CD4-positive, alpha-beta memory T cell (primary cell): ENCODE data around the gene GNG13. TPM values are rescaled to one million over a fixed set of nuclear protein-coding genes. Genes with fewer than 3 reads are reported as not detected.
"Not testable (repeated sequence)": the region's sequence is repeated elsewhere in the genome, so short reads cannot be mapped to it uniquely, and the experiment has no call there.

Source experiments
- CTCF ChIA-PET: fragments of 350-600 bp; sonication (Branson Sonifier 250); formaldehyde crosslinking; loops from one replicate; lab custom pipeline; 2021; ENCODE audit warnings: inconsistent platforms; ENCODE audit not compliant: partially characterized antibody; lab: Charles Lee
- POLR2A ChIA-PET: fragments of 350-600 bp; sonication (Branson Sonifier 250); formaldehyde crosslinking; loops from one replicate; lab custom pipeline; 2021; ENCODE audit not compliant: partially characterized antibody; lab: Charles Lee
- DNase-seq, 5 donors: peaks; one replicate each; pipeline versions ENCODE4 v3.0.0 to v3.0.0-alpha.2; 2020 to 2022; ENCODE audit warnings: mixed read lengths in 1 of 5
- H3K27ac ChIP-seq: one replicate; pipeline ENCODE4 v1.7.0; 2013; ENCODE audit warnings: low read depth, low read length
- H3K27me3 ChIP-seq: 2 replicates; pipeline ENCODE4 v1.7.0; 2013; ENCODE audit warnings: mild to moderate bottlenecking, low read length, moderate library complexity; ENCODE audit not compliant: insufficient read depth
- H3K36me3 ChIP-seq: 2 replicates; pipeline ENCODE4 v1.7.0; 2013; ENCODE audit warnings: mild to moderate bottlenecking, low read length, moderate library complexity; ENCODE audit not compliant: insufficient read depth
- H3K4me1 ChIP-seq: 2 replicates; pipeline ENCODE4 v1.7.0; 2013; ENCODE audit warnings: mild to moderate bottlenecking, low read length, moderate library complexity; ENCODE audit not compliant: insufficient read depth
- H3K4me3 ChIP-seq, 2 donors: one replicate each; pipeline ENCODE4 v1.7.0; 2013; ENCODE audit warnings: low read length in 2 of 2, mild to moderate bottlenecking in 1 of 2
- H3K9me3 ChIP-seq, 2 donors: one replicate each; pipeline ENCODE4 v1.7.0; 2013; ENCODE audit warnings: low read length in 2 of 2, control low read depth in 1 of 2; ENCODE audit not compliant: control insufficient read depth in 1 of 2
- H3K27ac Mint-ChIP-seq, 7 donors: one replicate each; pipeline ENCODE4 v1.8.0; 2020 to 2021; ENCODE audit warnings: mixed read lengths in 7 of 7, mild to moderate bottlenecking in 6 of 7, inconsistent platforms in 3 of 7, moderate library complexity in 3 of 7
- H3K27me3 Mint-ChIP-seq, 2 donors: one replicate each; pipeline ENCODE4 v1.8.0; 2020 to 2021; ENCODE audit warnings: mixed read lengths in 2 of 2
- H3K36me3 Mint-ChIP-seq, 2 donors: one replicate each; pipeline ENCODE4 v1.8.0; 2020 to 2021; ENCODE audit warnings: mixed read lengths in 2 of 2, inconsistent platforms in 1 of 2, mild to moderate bottlenecking in 1 of 2
- H3K4me1 Mint-ChIP-seq, 4 donors: one replicate each; pipeline ENCODE4 v1.8.0; 2020 to 2021; ENCODE audit warnings: mixed read lengths in 4 of 4, mild to moderate bottlenecking in 1 of 4
- H3K4me3 Mint-ChIP-seq, 8 donors: one replicate each; pipeline ENCODE4 v1.8.0; 2020 to 2021; ENCODE audit warnings: mixed read lengths in 8 of 8, mild to moderate bottlenecking in 7 of 8, moderate library complexity in 6 of 8, inconsistent platforms in 3 of 8
- H3K9me3 Mint-ChIP-seq, 8 donors: one replicate each; pipeline ENCODE4 v1.8.0; 2020 to 2021; ENCODE audit warnings: mixed read lengths in 8 of 8, mild to moderate bottlenecking in 5 of 8, inconsistent platforms in 3 of 8, moderate library complexity in 1 of 8
- intact Hi-C: fragments of 100-400 bp; cut with micrococcal nuclease; formaldehyde crosslinking; loops from one replicate; pipeline ENCODE4 v1.15.1; 2023
- polyA plus RNA-seq, 2 donors: library from polyadenylated mRNA; unstranded; fragments of 300-500 nt; fragmentation: Illumina TruSeq; gene quantifications; one replicate each; pipeline ENCODE4 v1.2.3, GENCODE V29; 2021
- total RNA-seq, 2 experiments: library from RNA; stranded (reverse); gene quantifications; one replicate each; pipeline ENCODE4 v1.2.3, GENCODE V29; 2021

The GNG13 gene
- total and polyA plus RNA-seq, 4 experiments from 2014 or later, result not detected

- Histone ChIP-seq H3K9me3 (peaks cover 0 to 8% of the 10 kb centered on the region in 2 donors), H3K36me3 (no peaks in the 10 kb centered on the region), H3K27ac (no peak overlapping the region), H3K4me1 (no peaks in the 10 kb centered on the region), H3K27me3 (no peaks in the 10 kb centered on the region), H3K4me3 (no peak overlapping the region)
- CTCF ChIA-PET, result no interaction called here
- peak overlapping the region in 1 of 7 donors; percentile 75 for H3K27ac Mint-ChIP-seq
- peaks cover 0 to 32% (median 16%) of the 10 kb centered on the region in 8 donors for H3K9me3 Mint-ChIP-seq
- no peaks in the 10 kb centered on the region for H3K4me1 Mint-ChIP-seq
- no peaks in the 10 kb centered on the region for H3K36me3 Mint-ChIP-seq
- no peak overlapping the region for H3K4me3 Mint-ChIP-seq
- no peak for DNase-seq
- intact Hi-C loops, result no loop called here
- POLR2A ChIA-PET, result no interaction called here
- no peaks in the 10 kb centered on the region for H3K27me3 Mint-ChIP-seq
Measured at GRCh38 chr16:838741-839140, 38.2 kb upstream of the GNG13 start.

- CTCF ChIA-PET, DNase-seq, intact Hi-C loops, H3K4me3 ChIP-seq, H3K27me3 ChIP-seq, H3K4me1 ChIP-seq, H3K36me3 ChIP-seq, H3K27ac ChIP-seq, H3K9me3 ChIP-seq, H3K36me3 Mint-ChIP-seq, H3K27me3 Mint-ChIP-seq, H3K27ac Mint-ChIP-seq, POLR2A ChIA-PET, H3K4me1 Mint-ChIP-seq, H3K4me3 Mint-ChIP-seq: not testable (repeated sequence)
- peaks cover 0 to 33% (median 16%) of the 10 kb centered on the region in 8 donors for H3K9me3 Mint-ChIP-seq
Measured at GRCh38 chr16:836822-837221, 36.3 kb upstream of the GNG13 start.

GRCh38 chr16:836221-836620 is 35.7 kb upstream of the GNG13 start:
- H3K36me3 Mint-ChIP-seq, result no peaks in the 10 kb centered on the region
- H3K27me3 Mint-ChIP-seq, result no peaks in the 10 kb centered on the region
- no peaks in the 10 kb centered on the region for H3K4me1 Mint-ChIP-seq
- Histone ChIP-seq H3K9me3 (peaks cover 0 to 8% of the 10 kb centered on the region in 2 donors), H3K4me3 (no peak overlapping the region), H3K27ac (no peak overlapping the region), H3K27me3 (no peaks in the 10 kb centered on the region), H3K4me1 (no peaks in the 10 kb centered on the region), H3K36me3 (no peaks in the 10 kb centered on the region)
- no peak for DNase-seq
- CTCF ChIA-PET, result no interaction called here
- H3K4me3 Mint-ChIP-seq, result no peak overlapping the region
- H3K9me3 Mint-ChIP-seq, result peaks cover 0 to 33% (median 16%) of the 10 kb centered on the region in 8 donors
- intact Hi-C loops, result no loop called here
- H3K27ac Mint-ChIP-seq, result no peak overlapping the region
- POLR2A ChIA-PET, result no interaction called here

GRCh38 chr16:835373-835772 is 34.8 kb upstream of the GNG13 start:
- no peak overlapping the region for H3K27ac Mint-ChIP-seq
- no peaks in the 10 kb centered on the region for H3K27me3 ChIP-seq
- no peak overlapping the region for H3K4me3 Mint-ChIP-seq
- H3K36me3 ChIP-seq, result no peaks in the 10 kb centered on the region
- no peak for DNase-seq
- CTCF ChIA-PET, result no interaction called here
- no peaks in the 10 kb centered on the region for H3K4me1 Mint-ChIP-seq
- H3K27ac ChIP-seq, result no peak overlapping the region
- peaks cover 0 to 8% of the 10 kb centered on the region in 2 donors for H3K9me3 ChIP-seq
- H3K4me3 ChIP-seq, result no peak overlapping the region
- no peaks in the 10 kb centered on the region for H3K4me1 ChIP-seq
- intact Hi-C loops, result no loop called here
- no peaks in the 10 kb centered on the region for H3K27me3 Mint-ChIP-seq
- H3K9me3 Mint-ChIP-seq, result peaks cover 0 to 33% (median 16%) of the 10 kb centered on the region in 8 donors
- H3K36me3 Mint-ChIP-seq, result no peaks in the 10 kb centered on the region
- POLR2A ChIA-PET, result interaction anchor here (0.6 kb wide), 1 partner anchor 19 kb away, joined by 3 read pairs; no protein-coding TSS in a partner anchor

GRCh38 chr16:833411-833810 is 32.9 kb upstream of the GNG13 start:
- Mint-ChIP-seq H3K9me3 (peaks cover 0 to 31% (median 16%) of the 10 kb centered on the region in 8 donors), H3K4me3 (no peak overlapping the region), H3K36me3 (no peaks in the 10 kb centered on the region)

GRCh38 chr16:832652-833336 is 32.3 kb upstream of the GNG13 start:
- Histone ChIP-seq H3K4me3 (no peak overlapping the region), H3K4me1 (no peaks in the 10 kb centered on the region), H3K36me3 (no peaks in the 10 kb centered on the region), H3K27me3 (no peaks in the 10 kb centered on the region), H3K27ac (no peak overlapping the region), H3K9me3 (peaks cover 0 to 8% of the 10 kb centered on the region in 2 donors)
- H3K4me3 Mint-ChIP-seq, result no peak overlapping the region
- peaks cover 0 to 25% (median 13%) of the 10 kb centered on the region in 8 donors for H3K9me3 Mint-ChIP-seq
- H3K27ac Mint-ChIP-seq, result no peak overlapping the region
- no peak for DNase-seq
- CTCF ChIA-PET, result no interaction called here
- peaks cover 4 to 6% of the 10 kb centered on the region in 2 donors for H3K27me3 Mint-ChIP-seq
- no peaks in the 10 kb centered on the region for H3K4me1 Mint-ChIP-seq
- POLR2A ChIA-PET, result no interaction called here
- no peaks in the 10 kb centered on the region for H3K36me3 Mint-ChIP-seq
- intact Hi-C loops, result no loop called here

More at GRCh38 chr16:833411-833810, 32.9 kb upstream of the GNG13 start:
- H3K27me3 Mint-ChIP-seq, result peaks cover 4 to 6% of the 10 kb centered on the region in 2 donors
- POLR2A ChIA-PET, result no interaction called here
- no peak for DNase-seq
- H3K27me3 ChIP-seq, result no peaks in the 10 kb centered on the region
- no peaks in the 10 kb centered on the region for H3K36me3 ChIP-seq
- H3K4me1 ChIP-seq, result no peaks in the 10 kb centered on the region
- H3K9me3 ChIP-seq, result peaks cover 0 to 8% of the 10 kb centered on the region in 2 donors
- H3K27ac Mint-ChIP-seq, result no peak overlapping the region
- no peaks in the 10 kb centered on the region for H3K4me1 Mint-ChIP-seq
- H3K27ac ChIP-seq, result no peak overlapping the region
- no peak overlapping the region for H3K4me3 ChIP-seq
- intact Hi-C loops, result no loop called here
- CTCF ChIA-PET, result no interaction called here

GRCh38 chr16:831571-832413 is 31.3 kb upstream of the GNG13 start:
- Mint-ChIP-seq H3K27ac (no peak overlapping the region), H3K9me3 (peaks cover 0 to 16% (median 9%) of the 10 kb centered on the region in 8 donors), H3K4me3 (no peak overlapping the region), H3K27me3 (peaks cover 4 to 6% of the 10 kb centered on the region in 2 donors), H3K36me3 (no peaks in the 10 kb centered on the region), H3K4me1 (no peaks in the 10 kb centered on the region)
- Histone ChIP-seq H3K4me3 (no peak overlapping the region), H3K4me1 (no peaks in the 10 kb centered on the region), H3K9me3 (peaks cover 0 to 7% of the 10 kb centered on the region in 2 donors), H3K36me3 (no peaks in the 10 kb centered on the region), H3K27ac (no peak overlapping the region), H3K27me3 (no peaks in the 10 kb centered on the region)
- ChIA-PET POLR2A (no interaction called here), CTCF (no interaction called here)
- intact Hi-C loops, result no loop called here
- DNase-seq, result no peak
